HG03571 (cell line): ENCODE measurements around the gene MVB12B.

Experiments used
- ATAC-seq: cut with Tn5 transposase; IDR thresholded peaks from one replicate; pipeline ENCODE4 v1.9.1; 2021; ENCODE audit not compliant: unreplicated experiment

MVB12B gene

DNA sequence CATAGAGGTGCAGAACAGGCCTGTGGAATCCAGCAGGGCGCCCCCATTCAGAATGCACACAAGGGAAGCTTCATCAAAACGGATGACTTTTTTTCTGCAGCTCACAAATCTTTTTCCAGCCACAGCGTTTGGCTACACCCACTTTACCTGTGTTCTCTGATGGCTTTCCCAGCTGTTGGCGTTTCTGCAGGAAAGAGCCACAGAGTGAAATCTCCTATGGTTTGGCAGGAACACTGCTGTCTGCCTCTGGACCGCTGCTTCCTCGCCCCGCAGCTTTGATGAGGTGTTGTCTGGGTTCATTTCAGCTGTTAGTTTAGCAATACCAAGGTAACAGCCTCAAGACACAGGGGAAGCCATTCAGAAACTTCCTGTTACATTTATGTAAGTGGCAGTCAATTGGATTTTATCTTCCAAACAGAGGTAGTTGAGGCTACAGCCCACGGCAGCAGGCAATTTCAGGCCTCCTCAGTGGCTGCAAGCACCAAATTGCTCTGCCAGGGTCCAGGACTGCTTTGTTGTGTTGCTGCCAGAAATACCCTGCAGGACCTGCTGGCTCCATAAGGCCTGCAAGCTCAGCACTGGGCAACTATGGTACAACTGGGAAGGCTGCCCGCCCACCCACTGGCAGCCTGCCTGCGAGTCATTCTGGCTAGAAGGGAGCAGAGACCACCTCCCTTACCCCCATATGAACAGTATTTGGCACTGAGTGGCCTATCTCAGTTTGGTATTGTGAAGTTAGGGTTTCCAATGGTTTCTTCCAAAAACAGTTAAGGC, 96.7 kb downstream of the MVB12B start:
- ATAC-seq = no peak

DNA sequence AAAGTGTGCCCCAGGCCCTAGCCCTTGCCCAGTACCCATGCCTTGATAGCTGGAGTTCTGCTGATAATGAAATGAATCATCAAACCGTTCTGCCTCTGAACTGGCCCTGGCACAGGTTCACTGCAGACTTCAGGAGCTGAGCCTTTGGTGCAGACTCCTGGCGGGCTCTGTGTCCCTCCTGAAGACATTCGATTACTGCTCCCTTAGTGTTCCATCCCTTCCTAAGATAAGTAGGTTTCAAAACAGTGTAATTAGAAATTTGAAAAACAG, 97.2 kb downstream of the MVB12B start:
- no peak for ATAC-seq

DNA sequence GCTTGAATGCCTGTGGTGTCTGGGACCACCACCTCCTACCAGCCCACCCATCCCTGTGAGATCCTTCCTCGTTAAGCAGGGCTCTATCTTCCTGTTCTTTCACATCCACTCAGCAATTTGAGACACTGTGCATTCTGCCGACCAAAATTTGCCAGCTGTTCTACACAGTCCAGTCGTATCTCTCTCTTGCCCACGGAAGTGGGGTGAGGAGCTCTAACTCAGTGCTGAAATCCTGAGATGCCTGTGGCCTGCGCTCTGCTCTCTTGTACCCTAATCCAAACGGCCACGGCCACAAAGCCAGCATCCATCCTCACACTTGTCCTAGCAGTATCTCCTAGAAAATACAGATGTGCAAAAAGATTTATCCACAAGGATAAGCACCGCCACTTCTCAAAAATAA, 97.9 kb downstream of the MVB12B start:
- no peak for ATAC-seq

DNA sequence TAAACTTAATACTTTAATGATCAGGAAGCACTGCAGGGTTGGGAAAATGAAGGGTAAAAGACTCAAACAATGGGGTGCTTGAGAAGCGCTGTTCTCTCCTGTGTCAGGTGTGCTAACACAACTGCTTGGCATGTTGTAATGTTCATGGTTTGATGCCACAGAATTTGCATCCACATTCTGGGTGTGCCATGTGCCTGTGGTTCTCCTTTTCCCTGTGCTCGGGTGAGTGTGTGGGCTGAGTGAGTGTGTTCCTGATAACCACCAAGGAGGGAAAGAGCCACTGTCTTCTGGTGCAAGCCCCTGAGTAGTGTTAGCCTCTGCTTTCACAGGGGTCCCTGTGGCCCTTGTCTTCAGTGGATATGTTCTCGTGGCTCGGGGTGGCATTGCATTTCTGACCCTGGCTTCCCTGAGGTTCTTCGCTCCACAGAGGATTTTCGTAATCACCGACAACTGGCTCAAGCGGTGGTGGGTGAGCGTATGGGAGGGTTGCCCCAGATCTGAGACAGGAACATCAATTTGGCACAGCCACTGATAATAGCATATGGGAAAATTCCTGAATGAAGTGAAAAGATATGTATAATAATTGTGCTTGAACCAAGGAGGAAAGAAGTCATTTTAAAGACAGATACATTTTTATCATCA, 102.0 kb downstream of the MVB12B start:
- no peak for ATAC-seq

DNA sequence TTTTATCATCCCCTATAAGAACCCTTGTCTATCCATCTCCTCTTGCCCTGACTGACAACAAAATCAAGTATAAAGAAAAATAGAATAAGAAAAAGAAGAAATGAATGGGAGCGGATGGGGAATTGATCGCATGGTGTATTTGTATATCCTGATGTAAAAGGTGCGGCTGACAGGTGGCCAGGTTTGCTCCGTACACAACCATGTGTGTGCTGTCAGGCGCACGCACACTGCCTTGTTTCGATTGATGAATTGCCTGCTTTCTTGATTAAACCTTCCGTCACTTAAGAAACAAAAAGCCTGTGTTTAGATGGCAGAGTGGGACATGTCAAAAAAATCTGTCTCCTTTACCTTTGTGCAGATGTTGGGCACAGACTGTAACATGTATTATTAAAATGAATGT, 102.6 kb downstream of the MVB12B start:
- no peak for ATAC-seq

DNA sequence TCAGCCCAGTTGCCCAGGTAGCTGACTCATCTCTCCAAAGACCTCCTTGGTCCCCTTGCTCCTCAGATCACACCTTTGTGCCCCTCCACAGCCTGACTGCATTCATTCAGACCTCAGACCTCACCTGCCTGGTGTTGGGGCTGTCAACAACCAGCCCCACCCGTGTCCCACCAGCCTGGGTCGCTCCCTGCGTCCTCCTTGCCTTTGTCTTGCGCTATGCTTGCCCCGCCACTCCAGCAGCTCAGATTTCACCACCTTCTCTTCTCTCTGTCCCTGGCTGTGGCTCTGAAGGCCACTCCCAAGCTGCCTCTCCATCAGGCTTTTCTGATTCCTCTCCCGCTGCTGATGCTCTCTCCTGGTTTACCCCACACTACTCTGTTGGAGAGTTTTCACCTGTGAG, 103.5 kb downstream of the MVB12B start:
- ATAC-seq = no peak

DNA sequence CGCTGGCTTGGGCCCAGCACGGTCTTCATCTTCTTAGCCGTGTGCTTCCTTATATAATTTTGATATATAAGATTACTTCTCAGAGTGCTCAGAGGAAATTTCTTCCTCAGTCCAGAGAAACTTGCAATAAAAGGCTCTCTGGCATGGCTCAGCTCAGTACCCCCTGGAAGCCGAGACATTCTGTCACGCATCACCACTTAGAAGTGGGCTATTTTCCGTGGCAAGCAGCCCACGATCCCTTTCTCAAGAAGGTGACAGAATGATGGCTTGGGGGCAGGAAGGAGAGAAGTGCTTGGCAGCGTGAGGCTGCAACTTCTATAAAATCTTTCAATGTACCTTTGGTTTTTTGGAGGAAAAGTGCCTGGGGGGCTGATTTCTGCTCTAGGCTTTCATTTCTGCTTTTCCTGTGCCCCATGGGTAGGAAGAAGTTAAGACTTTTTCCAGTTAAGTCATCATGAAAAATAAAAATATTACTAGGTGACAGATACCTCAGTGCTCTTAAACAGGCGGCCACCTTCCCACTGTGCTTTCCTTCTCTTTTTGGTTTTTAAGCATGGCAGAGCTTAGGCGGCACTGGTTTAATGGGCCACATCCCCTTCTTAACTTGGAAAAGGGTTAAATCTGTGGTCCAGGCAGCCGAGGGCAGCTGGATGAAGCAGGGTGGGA, 104.6 kb downstream of the MVB12B start:
- ATAC-seq = no peak

DNA sequence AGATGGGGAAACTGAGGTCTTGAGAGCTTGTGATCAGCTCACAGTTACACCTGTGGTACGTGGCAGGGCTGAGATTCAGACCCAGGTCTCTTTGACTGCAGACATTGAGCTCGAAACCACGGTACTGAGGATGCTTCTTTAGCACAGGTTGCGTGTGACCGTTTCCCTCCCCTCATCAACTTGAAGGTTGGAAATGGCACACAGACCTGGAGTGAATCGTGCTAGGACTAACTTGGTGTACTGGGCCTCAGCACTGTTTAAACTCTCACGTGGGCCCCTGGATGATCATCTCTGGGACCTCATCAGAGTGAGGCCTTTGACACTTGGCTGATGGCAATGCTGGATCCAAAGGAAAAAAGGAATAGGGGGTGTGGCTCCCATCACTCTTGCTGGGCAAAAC, 106.0 kb downstream of the MVB12B start:
- no peak for ATAC-seq

DNA sequence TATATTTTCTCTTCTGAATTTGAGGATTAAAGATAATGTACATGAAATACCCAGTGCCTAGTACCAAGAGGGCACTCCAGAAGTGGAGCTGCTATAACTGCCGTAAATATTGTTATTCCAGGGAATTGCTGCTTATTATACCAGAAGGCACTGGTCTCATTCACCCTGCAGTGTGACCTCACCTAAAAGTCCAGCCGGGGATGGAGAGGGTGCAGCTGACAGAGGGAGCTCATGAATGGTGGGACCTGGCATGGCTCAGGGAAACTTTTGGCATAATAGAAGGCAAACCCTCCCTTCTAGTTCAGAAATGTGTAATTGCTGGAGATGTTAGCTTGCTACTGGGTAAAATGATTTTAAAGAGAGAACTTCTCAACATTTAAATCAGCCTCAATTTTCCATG, 108.5 kb downstream of the MVB12B start:
- no peak for ATAC-seq

DNA sequence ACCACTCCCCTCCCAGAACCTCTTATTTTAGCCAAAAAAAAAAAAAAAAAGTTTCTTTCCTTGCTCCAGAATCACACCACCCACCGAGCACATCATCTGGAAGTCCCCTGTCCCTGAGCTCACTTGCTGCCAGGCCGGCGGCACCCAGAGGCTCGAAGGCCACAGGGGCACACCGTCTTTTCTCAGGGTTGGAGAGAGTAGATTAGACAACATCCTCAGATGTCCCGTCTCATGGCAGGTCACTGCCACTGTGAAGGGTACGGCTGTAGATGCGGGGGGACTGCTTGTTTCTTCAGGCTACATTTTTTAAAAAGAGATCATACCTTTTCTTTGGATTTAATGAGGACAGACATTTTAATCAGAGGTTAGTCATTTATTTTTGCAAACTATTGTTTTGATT, 109.0 kb downstream of the MVB12B start:
- ATAC-seq = no peak

DNA sequence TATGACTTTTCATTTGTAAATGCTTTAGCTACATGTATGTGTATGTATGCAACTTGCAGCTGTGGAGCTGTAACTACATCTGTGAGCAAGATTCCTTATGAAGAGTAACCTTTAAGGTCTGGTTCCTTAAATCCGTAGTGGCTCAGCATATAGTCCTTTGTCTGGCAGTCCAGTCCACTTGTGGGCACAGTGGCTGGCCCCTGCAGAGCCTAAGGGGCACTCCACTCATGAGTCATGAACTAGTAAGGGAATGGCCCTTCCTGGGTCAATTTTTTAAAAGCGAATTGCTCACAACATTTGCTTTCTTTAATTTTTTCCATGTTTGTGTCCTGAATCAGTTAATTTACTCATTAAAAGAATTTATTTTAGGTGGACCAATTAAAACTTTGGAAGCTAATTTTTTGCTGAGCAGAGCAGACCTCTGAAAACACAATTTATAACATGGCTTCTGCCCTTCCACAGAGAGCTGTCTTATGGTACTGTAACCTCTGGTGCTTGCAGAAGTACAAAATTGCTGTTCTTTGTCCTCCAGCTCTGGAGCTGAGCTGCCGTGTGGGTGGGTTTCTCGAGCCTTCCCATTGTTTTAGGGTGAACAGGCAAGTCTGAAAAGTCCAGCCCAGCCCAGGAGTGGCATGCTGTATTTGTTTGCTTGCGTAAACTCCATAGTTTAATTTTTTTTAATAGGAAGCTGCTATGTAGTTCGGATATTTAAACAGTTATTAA, 110.1 kb downstream of the MVB12B start:
- no peak for ATAC-seq

DNA sequence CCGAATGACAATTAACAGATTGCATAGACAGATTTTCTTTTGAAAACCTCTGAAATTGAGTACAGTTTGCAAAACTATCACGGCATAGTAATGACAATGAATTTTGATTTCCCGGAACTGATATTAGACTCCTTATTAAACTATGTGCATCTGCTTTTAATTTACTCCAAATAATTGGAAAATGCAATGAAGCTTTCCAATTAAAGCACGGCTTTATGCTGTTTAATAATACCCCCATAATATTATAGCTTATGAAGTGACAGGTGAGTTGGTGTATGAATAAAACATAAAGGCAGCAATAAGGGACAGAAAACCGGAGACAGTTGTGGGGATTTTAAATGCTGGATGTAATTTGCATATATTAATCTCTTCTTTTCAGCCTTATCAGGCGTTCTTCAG, 110.6 kb downstream of the MVB12B start:
- ATAC-seq = no peak

DNA sequence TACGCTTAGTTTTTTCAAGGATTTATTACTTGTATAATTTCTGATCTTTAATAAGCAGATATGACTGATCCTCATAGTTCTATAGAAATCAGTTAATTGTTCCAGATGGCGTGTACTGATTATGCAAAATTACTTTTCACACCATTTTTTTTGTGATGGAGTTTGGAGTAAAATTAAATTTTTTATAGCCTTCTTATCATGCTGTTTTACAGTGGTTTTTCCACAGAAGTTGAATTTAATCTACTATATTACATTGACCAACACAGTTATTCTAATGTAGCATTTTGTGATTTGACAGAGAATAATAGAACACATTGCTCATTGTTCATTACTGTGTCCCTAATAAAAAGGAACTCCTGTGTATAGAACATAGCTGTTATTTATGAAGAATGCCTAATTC, 111.1 kb downstream of the MVB12B start:
- no peak for ATAC-seq

DNA sequence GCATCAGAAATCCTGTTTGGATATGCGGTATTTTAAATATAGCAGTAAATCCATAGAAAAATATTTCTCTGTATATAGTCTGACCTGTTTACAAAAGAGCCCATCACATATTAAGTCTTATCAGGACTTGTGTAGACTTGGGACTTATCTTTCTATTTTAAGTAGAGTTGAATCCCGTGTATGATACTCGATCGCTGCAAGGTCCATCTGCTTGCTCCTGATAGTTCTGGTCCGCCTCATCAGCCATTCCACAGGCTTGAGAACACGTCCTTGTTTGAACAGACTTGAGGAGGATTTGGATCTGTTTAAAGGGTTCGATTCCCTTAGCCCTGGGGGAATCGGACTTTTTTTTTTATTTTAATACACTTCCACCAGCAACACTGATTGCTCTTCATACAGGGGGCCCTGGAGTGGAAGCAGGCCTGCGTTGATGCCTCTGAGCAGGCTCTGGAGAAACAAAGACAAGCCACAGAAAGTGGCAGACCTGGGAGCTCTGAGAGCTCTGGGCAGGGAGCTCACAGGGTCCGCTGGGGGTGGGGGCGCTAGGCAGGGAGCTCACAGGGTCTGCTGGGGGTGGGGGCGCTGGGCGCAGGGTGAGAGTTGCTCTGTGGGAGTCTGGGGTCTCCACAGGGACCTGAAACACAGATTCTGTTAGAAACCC, 112.2 kb downstream of the MVB12B start:
- no peak for ATAC-seq

DNA sequence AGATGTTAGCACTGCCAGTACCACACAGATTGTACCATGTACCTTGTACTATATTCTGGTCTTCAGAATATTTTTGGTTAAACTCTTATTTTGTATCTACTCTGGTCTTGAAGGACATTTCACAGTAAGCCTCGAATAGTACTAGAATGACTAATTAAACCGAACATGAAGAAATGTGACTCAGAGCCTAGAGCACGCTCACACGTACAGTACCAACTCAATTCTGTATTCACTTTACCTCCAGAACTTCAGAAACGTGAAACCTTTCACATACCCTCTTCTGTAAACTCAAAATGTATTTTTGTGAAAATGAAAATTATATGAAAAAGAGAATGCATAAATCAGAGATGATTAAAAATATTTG, 112.8 kb downstream of the MVB12B start:
- ATAC-seq = no peak

DNA sequence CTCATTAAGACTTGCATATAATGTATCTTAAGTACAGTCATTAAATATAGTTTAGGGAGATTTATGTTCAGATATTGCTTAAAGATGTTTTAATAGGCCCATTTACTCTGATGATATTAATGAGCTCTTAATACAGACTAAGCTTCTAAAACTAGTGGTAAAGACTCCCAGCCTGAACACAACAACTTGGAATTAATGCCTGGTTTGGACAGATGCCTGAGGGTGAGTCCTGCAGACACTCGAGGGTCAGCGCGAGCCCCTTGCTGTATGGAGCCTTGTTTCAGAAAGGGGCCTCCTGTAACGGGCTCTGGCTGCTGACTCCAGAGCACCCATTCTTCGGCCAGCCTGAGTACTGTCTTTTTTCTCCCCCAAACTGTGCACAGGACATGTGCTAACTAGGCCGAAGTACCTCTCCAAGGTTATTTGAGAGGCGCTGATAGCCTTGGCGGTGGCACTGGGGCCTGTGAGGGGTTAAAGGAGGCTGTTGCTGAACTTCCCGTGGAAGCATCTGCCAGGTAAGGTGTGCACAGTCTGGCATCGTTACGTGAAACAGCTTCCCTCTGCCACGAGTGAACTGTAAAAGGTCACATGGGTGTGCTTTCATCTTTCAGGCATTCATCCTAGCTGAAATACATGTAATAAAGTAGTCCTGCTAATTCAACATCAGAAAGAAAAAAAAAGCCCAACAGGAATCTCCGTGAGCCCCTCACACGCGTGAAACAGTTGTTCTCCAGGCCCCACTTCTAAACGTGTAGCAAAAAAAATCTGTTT, 113.4 kb downstream of the MVB12B start:
- ATAC-seq = no peak

DNA sequence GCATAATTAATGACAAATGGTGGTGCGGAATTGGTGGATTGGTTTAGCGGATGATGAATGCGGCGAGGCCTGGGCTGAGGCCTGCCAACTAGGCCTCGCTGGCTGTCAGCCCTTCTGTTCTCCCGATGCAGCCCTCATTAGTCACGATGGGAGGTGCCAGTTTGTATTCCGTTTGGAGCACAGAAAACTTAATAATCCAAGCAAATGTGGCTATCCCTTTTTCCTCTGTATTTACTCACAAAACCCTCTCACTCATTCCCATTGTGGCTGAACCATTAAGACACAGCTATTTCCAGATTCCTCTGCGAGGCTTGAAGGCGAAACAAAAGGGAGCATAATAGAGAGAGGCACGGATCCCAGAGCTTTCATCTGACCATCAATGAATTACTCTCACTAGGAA, 114.3 kb downstream of the MVB12B start:
- no peak for ATAC-seq

DNA sequence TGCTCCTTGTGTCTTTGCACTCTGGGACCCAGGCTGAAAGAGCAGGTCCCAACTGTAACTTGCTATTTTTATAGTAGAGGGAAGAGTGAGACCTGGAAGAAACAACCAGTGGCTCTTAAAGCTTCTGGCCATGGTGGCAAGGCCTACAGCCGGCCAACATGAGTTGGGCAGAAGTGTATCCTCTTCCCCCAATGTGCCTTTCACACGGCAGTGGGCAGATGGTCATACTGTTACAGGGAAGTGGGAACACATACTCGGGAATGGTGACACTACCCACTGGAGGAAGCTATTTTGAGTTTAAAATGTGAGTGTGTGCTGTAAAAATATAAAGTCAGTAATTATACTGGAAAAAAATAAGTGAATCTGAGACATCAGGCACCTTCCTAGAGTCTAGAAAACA, 116.0 kb downstream of the MVB12B start:
- no peak for ATAC-seq

DNA sequence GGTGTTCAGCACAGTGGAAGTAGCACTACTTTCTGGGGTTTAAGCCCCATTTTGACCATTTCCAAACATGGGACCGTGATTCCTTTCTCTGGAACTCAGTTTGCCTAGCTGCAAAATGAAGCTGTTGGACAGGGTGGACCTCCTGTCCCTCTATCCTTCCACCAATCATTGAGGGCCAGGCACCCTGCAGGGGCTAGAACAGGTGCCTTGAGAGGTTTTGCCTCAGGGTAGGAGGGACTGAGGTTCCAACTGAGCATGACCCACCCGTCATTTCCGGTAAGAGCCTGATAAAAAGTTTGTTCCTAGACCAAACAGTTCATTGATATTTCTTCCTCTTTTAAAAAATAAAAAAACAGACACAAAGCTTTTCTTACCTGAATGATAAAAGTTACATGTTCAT, 116.5 kb downstream of the MVB12B start:
- no peak for ATAC-seq

DNA sequence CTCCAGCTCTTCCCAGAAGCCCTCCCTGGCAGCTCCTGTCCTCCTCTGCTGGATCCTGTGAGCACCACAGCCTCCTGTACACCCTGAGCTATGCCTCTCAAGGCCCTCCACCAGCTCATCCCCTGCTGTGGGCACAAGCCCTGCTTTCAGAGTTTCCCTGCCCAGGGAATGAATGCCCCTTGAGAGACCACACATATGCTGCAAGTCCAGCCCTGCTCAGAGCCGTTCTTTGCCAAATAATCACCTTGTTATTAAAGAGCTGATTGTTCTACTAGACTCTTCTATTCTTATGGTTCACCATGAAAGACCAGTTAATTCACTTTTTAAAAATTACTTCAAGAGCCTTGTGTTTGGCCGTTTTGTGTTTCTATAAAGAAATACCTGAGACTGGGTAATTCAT, 121.5 kb downstream of the MVB12B start:
- ATAC-seq = no peak
